Occipital lobe (tissue), 2 donors: ENCODE measurements around the gene SLC25A29. TPM values are rescaled to one million over a fixed set of nuclear protein-coding genes. Genes with fewer than 3 reads are reported as not detected.

ENCODE experiments used
- DNase-seq: peaks from one replicate; lab custom pipeline; 2025; lab: John Stamatoyannopoulos, UW
- total RNA-seq: library from RNA; depleted of rRNA; stranded (reverse); fragments of >200 nt; gene quantifications from one replicate; pipeline ENCODE4 v1.2.3, GENCODE V29; 2014

SLC25A29 gene
- total RNA-seq, 1 donor from 2014 or later: 41.8 TPM

- DNase-seq: no peak
Observed at GRCh38 chr14:100332071-100332639, 25.9 kb upstream of the SLC25A29 start.

- no peak for DNase-seq
Observed at GRCh38 chr14:100330388-100330931, 24.2 kb upstream of the SLC25A29 start.

GRCh38 chr14:100330007-100330344, 23.7 kb upstream of the SLC25A29 start:
- no peak for DNase-seq

- DNase-seq: no peak
Observed at GRCh38 chr14:100329233-100330006, 23.2 kb upstream of the SLC25A29 start.

DNA sequence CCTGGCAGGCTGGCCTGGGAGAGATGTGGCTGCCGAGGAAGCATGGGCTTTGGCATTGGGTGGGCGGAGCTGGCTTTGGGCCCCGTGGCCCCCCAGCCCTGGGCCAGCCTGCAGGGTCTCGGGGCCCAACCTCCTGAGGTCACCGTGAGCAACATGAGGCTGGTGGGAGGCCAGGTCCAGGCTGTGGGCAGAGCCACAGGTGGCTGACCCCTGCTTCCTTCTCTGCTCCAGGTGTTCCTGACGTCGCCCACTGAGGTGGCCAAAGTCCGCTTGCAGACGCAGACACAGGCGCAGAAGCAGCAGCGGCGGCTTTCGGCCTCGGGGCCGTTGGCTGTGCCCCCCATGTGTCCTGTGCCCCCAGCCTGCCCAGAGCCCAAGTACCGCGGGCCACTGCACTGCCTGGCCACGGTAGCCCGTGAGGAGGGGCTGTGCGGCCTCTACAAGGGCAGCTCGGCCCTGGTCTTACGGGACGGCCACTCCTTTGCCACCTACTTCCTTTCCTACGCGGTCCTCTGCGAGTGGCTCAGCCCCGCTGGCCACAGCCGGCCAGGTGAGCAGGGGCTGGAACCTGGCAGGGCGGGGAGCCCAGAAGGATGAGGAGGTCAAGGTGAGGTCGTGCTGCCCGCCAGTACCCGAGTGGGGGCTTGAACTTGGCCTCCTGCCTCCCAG, 22.4 kb upstream of the SLC25A29 start:
- no peak for DNase-seq

DNA sequence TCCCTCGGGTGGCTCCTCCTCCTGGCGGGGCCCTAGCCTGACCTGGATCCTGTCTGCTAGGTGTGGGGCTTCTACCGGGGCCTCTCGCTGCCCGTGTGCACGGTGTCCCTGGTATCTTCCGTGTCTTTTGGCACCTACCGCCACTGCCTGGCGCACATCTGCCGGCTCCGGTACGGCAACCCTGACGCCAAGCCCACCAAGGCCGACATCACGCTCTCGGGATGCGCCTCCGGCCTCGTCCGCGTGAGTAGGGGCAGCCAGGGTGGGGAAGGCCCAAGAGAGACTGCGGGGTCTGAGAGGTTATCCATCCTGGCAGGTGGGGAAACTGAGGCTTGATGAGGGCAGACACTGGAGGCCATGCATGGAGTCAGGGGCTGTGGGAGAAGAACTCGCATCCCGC, 20.9 kb upstream of the SLC25A29 start:
- no peak for DNase-seq

DNA sequence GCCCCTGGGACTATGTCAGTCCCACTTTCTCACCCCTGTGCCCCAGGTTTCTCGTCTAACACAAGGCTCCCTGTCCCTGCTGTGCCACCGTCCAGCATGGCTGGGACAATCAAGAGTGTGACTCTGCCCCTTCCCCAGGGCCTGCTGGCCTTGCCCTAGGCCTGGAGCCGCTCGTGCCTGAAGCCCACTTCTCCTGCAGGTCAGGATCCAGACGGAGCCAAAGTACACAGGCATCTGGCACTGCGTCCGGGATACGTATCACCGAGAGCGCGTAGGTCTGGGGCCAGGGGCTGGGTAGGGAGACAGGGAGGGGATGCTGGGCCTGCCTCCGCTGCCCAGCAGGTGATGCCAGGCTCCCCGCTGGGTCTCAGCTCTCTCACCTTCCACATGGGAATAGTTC, 19.7 kb upstream of the SLC25A29 start:
- no peak for DNase-seq

DNA sequence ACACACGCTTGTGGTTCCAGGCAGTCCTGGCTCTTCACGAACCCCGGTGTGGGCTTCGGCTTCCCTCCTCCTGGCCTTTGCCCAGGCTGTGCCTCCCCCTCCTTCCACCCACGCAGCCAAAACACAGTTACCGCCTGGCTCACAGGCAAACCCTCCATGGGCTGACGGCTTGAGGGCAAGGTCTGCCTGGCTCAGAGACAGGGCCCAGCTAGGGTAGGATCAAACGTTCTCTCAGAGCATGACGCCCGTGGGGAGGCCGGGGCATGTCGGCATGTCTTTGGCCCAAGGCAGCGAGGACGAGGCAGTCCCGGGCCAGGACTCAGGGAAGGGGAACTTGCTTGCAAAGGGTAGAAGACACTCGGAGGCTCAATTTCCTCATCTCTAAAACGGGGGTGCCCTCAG, 19.0 kb upstream of the SLC25A29 start:
- no peak for DNase-seq

DNA sequence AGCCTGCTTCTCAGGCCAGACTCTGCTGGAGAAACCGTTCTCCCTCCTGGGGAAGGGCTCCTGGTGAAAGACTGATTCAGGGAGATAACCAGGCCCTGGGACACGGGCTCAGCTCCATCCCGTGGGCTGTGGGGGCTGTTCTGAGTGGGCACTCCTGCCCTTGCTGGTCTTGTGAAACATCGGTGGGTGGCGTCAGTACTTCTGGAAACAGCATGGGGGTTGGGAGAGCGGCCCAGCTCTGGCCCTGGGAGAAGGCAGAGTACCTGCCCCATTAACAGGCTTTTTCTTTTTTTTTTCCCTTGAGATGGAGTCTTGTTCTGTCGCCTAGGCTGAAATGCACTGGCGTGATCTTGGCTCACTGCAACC, 17.7 kb upstream of the SLC25A29 start:
- no peak for DNase-seq

DNA sequence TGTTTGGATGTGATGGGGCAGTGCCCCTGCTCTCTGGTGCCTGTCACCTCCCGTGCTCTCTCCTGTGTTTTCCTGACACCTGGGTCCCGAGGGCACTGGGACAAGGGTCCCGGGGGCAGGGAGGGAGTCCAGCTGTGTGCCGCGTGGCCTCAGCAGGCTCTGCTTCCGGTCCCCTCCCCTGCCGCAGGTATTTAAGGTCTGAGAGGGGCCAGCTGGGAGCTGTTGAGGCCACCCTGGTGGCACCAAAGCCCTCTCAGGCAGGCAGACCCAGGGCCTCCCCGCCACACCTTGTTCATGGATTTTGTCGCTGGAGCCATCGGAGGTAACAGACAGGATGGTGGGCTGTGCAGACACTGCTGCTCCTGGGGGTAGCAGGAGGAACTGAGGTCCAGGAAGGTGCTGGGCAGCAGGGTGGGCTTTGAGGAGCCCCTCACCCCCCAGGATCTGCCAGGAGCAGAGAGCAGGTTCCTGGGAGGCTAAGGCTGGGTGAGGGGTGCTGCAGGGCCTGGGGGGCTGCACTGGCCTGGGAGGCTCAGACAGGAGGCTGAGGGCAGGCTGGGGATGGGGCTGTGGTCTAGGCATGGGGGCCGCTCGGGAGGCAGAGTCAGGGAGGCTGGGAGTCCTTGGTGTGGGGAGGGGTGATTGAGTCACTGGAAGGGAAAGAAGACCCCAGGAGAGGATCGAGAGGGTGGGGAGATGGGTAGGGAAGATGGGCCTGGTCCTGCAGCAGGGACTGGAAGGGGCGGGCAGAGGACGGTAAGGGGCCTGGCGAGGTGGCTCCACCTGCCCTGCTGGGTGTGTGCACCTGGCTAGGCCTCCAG, 17.1 kb upstream of the SLC25A29 start, which contains the start of gene SLC25A47:
Gene SLC25A47, plus strand, starts transcription at position 219 of the 821 bp plus-strand sequence. Its CDS starts 76 bp downstream, at position 295.
- DNase-seq: no peak

DNA sequence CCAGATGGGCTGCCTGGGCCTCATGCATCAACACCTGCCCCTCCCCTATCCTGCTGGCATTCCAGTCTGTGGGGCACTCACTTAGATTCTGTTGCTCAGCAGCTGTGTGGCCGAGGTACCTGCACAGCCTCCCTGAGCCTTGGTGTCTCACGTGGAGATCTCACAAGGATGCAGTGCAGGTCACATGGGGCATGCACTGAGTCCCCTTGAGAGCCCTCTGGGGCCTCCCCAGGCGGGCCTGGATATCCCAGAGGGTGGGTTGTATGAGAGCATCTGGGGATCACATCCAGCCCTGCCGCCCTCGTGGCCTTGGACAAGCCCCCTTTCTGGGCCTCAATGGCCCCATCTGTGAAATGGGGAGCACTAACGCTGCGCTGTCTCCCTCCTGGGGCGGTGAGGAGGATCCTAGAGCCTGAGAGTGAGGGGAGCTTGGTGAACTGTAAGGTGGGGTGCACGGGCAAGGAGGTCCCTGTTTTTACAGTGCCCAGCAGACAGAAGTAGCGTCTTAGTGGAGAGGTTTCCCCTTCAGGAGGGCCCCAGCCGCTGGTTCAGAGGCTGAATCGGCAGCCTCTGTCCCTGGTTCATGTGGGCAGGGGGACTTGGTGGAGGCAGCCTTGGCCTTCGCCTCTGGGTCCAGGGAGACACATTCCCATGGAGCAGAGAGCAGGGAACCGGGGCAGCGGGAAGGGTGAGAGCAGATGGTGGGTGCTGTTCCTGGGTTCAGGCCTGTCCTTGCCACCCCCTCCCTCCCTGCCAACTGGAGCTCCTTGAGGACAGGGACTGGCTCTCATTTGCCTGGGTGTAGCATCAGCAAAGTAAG, 16.1 kb upstream of the SLC25A29 start:
- DNase-seq: no peak

DNA sequence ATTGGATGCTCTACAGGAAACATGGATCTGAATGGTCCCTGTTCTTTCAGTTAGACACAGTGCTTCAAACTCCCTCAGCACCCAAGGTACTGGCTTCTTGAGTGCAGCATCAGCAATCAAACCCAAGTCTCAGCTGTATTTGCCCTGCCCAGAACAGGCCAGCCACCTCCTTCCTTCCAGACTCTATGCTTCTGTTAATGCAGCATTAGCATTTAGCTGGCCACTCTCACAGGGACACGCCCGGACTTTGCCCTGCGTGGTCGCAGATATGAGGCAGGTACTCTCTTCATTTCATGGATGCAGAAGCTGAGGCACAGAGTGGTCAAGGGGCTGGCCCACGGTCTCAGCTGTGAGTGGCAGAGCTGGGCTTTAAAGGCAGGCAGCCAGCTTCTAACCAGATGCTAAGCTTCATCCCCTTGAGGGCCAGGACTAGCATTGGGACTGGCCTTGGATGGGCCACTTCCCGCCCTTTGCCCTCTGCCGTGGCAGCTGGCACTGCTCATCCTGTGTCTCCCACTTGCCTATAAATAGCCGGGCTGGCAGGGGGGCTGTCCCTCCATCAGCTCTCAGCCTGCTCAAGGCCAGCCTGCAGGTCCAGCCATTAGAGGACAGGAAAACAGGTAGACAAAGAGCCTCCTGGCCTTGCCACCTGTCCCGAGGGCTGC, 15.4 kb upstream of the SLC25A29 start:
- DNase-seq: no peak

- no peak for DNase-seq
Observed at GRCh38 chr14:100320157-100320856, 14.1 kb upstream of the SLC25A29 start.

DNA sequence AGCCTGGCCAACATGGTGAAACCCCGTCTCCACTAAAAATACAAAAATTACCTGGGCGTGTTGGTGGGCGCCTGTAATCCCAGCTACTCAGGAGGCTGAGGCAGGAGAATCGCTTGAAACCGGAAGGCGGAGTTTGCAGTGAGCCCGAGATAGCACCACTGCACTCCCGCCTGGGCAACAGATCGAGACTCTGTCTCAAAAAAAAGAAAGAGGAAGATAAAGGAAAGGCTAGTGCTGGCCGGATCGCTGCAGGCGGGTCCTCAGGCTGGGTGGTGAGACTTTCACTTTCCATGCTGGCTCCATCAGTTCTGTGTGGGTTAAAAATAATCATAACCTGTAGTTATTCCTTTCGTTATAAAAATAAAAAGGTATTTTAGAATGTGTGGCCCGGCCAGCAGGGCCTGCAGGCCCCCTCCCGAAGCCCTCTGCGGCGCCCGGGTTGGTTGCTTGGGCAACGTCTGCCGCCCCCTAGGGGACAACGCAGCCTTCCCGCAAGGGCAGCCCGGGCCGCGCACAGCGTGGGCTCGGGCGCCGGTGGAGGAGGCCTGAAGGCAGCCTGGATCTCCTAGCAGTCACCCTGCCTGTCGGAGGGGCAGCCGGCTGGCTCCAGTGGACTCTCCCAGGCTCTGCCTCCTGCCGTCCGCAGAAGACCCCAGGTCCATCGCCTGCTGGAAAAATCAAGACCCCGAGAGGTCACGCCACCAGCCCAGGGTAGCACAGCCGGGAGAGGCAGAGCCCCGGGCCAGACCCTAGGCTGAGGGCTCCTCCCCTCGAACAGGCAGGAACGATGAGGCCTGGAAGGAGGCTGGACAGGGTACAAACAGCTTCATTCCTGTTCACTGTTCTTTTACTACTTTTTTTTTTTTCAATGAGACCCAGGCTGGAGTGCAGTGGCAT, 11.9 kb upstream of the SLC25A29 start:
- DNase-seq: no peak

GRCh38 chr14:100317389-100317788, 11.1 kb upstream of the SLC25A29 start:
- DNase-seq: no peak

DNA sequence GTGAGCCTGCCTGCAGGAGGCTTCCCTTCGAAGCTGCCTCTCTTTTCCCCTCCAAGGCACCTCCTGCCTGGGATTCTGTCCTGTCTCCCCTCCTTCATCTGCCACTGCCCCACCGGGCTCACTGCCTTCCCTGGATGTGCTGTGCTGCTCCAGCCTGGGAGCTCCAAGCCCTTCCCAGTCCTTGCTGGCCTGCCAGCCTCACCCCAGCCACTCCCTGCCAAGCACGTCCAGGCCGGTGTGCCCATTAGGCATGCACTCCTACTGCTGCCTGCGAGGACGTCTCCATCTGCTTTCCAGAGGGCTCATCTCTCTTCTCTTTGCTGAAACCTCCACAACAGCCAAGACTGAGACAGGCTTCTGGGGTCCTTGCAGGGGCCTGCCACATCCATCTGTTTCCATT, 8.5 kb upstream of the SLC25A29 start:
- no peak for DNase-seq

DNA sequence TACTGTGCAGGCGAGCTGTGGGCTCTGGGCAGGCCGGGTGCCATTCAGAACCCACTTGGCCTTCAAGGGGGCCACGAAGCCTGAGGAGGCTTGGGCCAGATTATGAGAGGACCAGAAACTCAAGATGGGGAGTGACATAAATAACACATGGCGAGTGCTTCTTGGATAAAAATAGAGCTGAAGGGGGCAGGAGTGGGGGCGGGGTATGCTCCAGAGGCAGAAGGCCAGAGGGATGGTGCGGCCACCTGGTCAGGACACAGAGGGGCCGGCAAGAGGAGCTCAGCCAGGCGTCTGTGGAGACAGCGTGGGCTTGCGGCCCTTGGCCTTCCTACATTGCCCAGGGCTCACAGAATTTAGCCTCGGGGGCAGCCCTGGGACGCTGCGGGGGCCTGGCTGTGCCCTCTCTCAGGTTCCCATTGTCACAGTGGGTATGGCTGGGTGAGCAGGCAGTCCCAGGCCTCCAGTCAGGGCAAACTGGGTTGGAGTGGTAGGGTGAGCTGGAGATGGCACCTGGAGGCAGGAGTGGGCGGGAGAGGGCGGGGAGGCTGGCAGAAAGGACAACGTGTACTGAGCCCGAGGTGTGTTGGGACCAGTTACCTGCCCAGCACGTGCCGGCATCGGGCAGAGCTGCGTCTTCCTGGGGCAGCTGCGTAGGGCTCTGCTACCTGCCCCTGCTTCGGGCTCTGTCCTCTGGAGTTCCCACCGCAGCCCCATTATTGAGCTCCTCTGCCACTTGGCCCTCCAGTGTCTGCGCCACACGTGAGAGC, 7.4 kb upstream of the SLC25A29 start:
- no peak for DNase-seq

DNA sequence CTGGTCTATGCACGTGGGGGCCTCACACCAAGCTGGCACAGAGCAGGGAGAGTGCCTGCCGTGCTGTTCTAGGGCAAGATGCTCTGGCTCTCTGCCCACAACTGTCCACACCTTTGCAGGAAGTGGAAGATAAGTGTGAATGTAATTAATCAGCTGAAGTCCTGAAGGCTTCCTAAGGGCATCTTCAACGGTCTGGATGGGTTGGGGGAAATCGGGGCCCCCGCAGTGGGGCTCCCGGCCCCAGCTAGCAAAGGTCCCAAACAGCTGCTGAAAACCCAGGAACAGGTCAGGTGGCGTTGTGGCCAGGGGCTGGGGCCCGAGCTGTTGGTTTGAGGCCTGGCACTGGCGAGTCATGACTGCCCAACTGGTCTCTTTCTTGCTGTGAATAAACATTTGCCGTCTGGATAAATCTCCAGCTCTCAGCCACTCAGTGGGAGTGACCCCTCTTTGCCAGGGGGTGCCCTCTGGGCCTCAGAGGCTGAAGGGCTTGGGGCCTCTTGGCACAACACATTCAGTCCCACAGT, 6.7 kb upstream of the SLC25A29 start:
- DNase-seq: no peak
